ENCODE results near the gene LRRC25.

LRRC25 gene

GRCh38 chr19:18425515-18426415 is 28.3 kb upstream of the LRRC25 start:
- no peaks in the 10 kb centered on the region for H3K36me3 Mint-ChIP-seq (ENCODE audit: low read depth)
- TF ChIP-seq, protein P1, sequence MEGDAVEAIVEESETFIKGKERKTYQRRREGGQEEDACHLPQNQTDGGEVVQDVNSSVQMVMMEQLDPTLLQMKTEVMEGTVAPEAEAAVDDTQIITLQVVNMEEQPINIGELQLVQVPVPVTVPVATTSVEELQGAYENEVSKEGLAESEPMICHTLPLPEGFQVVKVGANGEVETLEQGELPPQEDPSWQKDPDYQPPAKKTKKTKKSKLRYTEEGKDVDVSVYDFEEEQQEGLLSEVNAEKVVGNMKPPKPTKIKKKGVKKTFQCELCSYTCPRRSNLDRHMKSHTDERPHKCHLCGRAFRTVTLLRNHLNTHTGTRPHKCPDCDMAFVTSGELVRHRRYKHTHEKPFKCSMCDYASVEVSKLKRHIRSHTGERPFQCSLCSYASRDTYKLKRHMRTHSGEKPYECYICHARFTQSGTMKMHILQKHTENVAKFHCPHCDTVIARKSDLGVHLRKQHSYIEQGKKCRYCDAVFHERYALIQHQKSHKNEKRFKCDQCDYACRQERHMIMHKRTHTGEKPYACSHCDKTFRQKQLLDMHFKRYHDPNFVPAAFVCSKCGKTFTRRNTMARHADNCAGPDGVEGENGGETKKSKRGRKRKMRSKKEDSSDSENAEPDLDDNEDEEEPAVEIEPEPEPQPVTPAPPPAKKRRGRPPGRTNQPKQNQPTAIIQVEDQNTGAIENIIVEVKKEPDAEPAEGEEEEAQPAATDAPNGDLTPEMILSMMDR (IDR thresholded peaks at IDR 0.05) = no peak
- peak overlapping the region; percentile 74 for H3K27ac Mint-ChIP-seq
- no peak for DNase-seq
- peaks cover 64% of the 10 kb centered on the region for H3K4me1 Mint-ChIP-seq
- H3K9me3 Mint-ChIP-seq = no peaks in the 10 kb centered on the region
- H3K4me3 Mint-ChIP-seq = no peak overlapping the region
- no peaks in the 10 kb centered on the region for H3K27me3 Mint-ChIP-seq (ENCODE audit: low read depth, poor library complexity)

DNA sequence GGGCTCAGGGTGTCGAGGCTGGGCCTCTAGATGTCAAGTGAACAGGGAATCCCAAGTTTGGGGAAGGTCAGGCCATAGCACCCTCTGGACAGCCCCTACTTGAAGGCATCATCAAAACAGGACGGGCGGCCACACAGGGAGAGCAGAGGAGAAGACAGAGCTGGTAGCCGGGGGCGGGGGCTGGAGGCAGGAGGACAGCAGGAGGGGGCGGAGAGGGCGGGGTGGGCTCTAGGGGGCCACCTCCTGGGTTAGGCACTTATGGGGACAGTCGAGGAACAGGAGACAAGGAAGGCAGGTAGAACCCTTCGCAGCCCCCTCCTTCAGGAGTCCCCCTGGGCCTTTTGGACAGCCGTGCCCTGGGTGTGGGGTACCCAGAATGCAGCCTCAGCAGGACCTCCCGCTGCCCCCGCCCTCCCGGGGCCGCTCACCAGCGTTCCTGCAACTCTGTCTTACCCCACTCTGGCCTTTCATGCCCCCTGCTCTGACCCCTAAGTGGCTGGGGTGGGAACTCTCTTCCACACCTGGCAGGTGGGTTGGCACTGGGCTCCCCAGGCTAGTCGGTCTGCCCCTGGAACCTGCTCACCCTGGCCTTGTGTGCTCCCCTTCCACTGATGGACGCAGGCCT is 27.6 kb upstream of the LRRC25 start:
- Mint-ChIP-seq H3K27ac (no peak overlapping the region), H3K36me3 (ENCODE audit: low read depth) (no peaks in the 10 kb centered on the region), H3K27me3 (ENCODE audit: low read depth, poor library complexity) (no peaks in the 10 kb centered on the region), H3K4me3 (no peak overlapping the region), H3K9me3 (no peaks in the 10 kb centered on the region), H3K4me1 (peaks cover 63% of the 10 kb centered on the region)
- no peak for DNase-seq
- TF ChIP-seq, protein P1 (IDR thresholded peaks at IDR 0.05) = no peak

- TF ChIP-seq, protein P1 (IDR thresholded peaks at IDR 0.05) = no peak
- DNase-seq = no peak
- no peaks in the 10 kb centered on the region for H3K36me3 Mint-ChIP-seq (ENCODE audit: low read depth)
- H3K27me3 Mint-ChIP-seq (ENCODE audit: low read depth, poor library complexity) = no peaks in the 10 kb centered on the region
- no peaks in the 10 kb centered on the region for H3K9me3 Mint-ChIP-seq
- H3K4me3 Mint-ChIP-seq = no peak overlapping the region
- no peak overlapping the region for H3K27ac Mint-ChIP-seq
- H3K4me1 Mint-ChIP-seq = peaks cover 60% of the 10 kb centered on the region
These were observed 26.9 kb upstream of the LRRC25 start for GRCh38 chr19:18424122-18424889.

- Mint-ChIP-seq H3K36me3 (ENCODE audit: low read depth) (no peaks in the 10 kb centered on the region), H3K4me3 (no peak overlapping the region), H3K27me3 (ENCODE audit: low read depth, poor library complexity) (no peaks in the 10 kb centered on the region), H3K4me1 (peaks cover 66% of the 10 kb centered on the region), H3K27ac (peak overlapping the region; percentile 54), H3K9me3 (no peaks in the 10 kb centered on the region)
- TF ChIP-seq, protein P1 (IDR thresholded peaks at IDR 0.05) = no peak
- no peak for DNase-seq
These were observed 26.0 kb upstream of the LRRC25 start for GRCh38 chr19:18423258-18424020.

GRCh38 chr19:18422530-18423191 is 25.2 kb upstream of the LRRC25 start:
- peak overlapping the region; percentile 54 for H3K27ac Mint-ChIP-seq
- no peaks in the 10 kb centered on the region for H3K9me3 Mint-ChIP-seq
- no peaks in the 10 kb centered on the region for H3K36me3 Mint-ChIP-seq (ENCODE audit: low read depth)
- DNase-seq = no peak
- peaks cover 2% of the 10 kb centered on the region for H3K27me3 Mint-ChIP-seq (ENCODE audit: low read depth, poor library complexity)
- peak overlapping the region; percentile 52 for H3K4me3 Mint-ChIP-seq
- peaks cover 68% of the 10 kb centered on the region for H3K4me1 Mint-ChIP-seq
- TF ChIP-seq, protein P1 (IDR thresholded peaks at IDR 0.05) = no peak

Measured in nephron progenitor cell (in vitro differentiated cells).